ENCODE data around the gene KLHL30. TPM values are rescaled to one million over a fixed set of nuclear protein-coding genes. Genes with fewer than 3 reads are reported as not detected.
A peak's percentile ranks its signal among the peaks of the same experiment; 100 is the strongest.

KLHL30 gene
- total RNA-seq, 8 experiments from 2014 or later = 0.21 to 0.76 (median 0.42) TPM

DNA sequence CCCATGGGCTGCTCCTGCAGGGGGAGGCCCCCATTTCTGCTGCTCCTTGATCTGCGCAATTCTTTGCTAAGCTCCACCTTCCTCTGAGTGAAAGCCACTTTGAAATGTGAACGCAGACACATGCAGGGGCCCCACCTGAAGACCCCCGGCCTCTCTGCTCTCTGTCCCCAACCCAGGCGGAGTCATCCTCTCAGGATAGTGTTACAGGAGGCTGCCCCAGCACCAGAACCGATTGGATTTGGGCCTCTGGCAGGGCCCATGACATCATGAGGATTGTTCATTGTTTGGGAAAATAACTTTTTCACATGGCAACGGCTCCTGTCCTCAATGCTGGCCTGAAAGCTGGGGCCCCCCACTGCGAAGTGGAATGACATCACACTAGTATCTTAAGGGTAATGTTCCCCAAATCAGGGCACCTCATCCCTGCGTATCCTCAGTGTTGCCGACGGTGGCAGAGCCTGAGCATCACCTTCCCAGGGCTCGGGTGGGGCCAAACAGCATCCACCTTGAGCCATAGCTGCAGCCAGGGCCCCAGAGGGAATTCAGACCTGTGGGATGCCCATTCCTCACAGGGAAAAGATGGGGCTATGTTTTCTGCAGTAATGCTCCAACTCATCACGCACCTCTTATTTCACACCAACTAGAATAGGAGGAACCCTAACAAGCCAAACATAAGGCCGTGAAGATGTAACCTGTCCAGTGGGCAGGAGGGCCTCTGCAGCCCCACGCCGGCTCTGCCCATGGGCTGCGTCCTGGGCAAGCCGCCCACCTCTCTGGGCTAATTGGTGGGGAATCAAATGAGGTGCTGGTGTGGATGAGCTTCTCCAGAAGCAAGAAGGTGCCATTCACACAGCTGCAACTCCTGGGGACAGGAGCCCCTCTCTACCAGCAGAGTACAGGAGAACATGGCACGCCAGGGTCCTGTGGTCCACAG is 17.6 kb downstream of the KLHL30 start:
- no peak overlapping the region for H3K4me3 ChIP-seq
- ATAC-seq (replicated peaks in 6 of 8) = no peak
- in situ Hi-C loops (cut with MboI; ENCODE audit: low pct_unique_long_range_greater_than_20kb in 2 of 9, low sequenced_read_pairs in 9 of 9, unreplicated experiment in 9 of 9) = no loop called here
- 33 to 90% (median 75%) methylated on average over 1 to 8 of the region's 18 CpGs; no CpG with 5 or more reads in 3 of the 10 experiments for WGBS, 10 experiments
- H3K27ac ChIP-seq = no peak overlapping the region
- peaks cover 0 to 8% of the 10 kb centered on the region in 2 donors for H3K4me1 ChIP-seq (replicated peaks in 1 of 2)

DNA sequence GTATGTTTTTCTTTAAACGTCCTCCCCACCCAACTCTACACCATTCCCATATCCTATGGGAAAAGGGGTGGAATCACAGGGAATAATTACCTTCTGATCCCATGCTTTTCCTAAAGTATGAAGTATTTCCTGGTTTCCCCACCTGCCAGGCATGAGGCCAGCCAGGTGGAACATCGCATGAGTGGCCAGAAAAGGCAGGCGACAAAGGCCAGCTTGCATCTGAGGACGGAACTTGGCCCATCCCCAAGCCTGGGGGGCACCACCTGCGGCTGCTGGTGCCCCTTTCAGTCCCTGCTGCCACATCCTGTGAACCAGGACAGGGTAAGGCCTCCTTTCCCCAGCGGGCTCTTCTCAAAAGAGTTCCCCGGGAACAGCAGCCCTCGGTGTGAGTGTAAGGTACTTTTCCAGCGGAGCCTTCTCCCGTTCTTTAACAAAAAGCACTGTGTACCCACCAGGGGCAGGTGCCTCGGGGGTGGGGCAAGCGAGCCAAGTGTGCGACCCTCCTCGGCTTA is 19.1 kb downstream of the KLHL30 start:
- no peak for ATAC-seq (replicated peaks in 6 of 8)
- Histone ChIP-seq H3K4me1 (replicated peaks in 1 of 2) (peaks cover 0 to 8% of the 10 kb centered on the region in 2 donors), H3K4me3 (no peak overlapping the region), H3K27ac (no peak overlapping the region)
- in situ Hi-C loops (cut with MboI; ENCODE audit: low pct_unique_long_range_greater_than_20kb in 2 of 9, low sequenced_read_pairs in 9 of 9, unreplicated experiment in 9 of 9) = no loop called here
- 0 to 60% (median 24%) methylated on average over 1 to 2 of the region's 14 CpGs; no CpG with 5 or more reads in 7 of the 10 experiments for WGBS, 10 experiments

- Histone ChIP-seq H3K4me1 (replicated peaks in 1 of 2) (peaks cover 0 to 8% of the 10 kb centered on the region in 2 donors), H3K27ac (no peak overlapping the region), H3K4me3 (no peak overlapping the region)
- in situ Hi-C loops (cut with MboI; ENCODE audit: low pct_unique_long_range_greater_than_20kb in 2 of 9, low sequenced_read_pairs in 9 of 9, unreplicated experiment in 9 of 9) = no loop called here
- ATAC-seq (replicated peaks in 6 of 8) = peak in 2 of 8 experiments; percentile 2
- WGBS, 10 experiments = no CpG with 5 or more reads among the region's 21 CpGs
Observed at GRCh38 chr2:238158018-238158508, 19.6 kb downstream of the KLHL30 start.

GRCh38 chr2:238158509-238159070 is 20.1 kb downstream of the KLHL30 start, which contains the start of gene ERFE:
Gene ERFE, plus strand, starts transcription at chr2:238158970. Its CDS starts 38 bp downstream, at chr2:238159008.
- peak; percentile 55 to 85 (median 68) for ATAC-seq (replicated peaks in 6 of 8)
- Histone ChIP-seq H3K4me3 (peak within 1 kb of the TSS; percentile 2 to 34 (median 16)), H3K27ac (no peak within 1 kb of the TSS), H3K4me1 (replicated peaks in 1 of 2) (peaks cover 0 to 8% of the 10 kb centered on the region in 2 donors)
- WGBS, 10 experiments = no CpG with 5 or more reads among the region's 61 CpGs
- in situ Hi-C loops (cut with MboI; ENCODE audit: low pct_unique_long_range_greater_than_20kb in 2 of 9, low sequenced_read_pairs in 9 of 9, unreplicated experiment in 9 of 9) = no loop called here

- ATAC-seq (replicated peaks in 6 of 8) = peak in 7 of 8 experiments; percentile 15 to 57 (median 40)
- Histone ChIP-seq H3K4me3 (peak overlapping the region; percentile 2 to 34 (median 16)), H3K27ac (no peak overlapping the region), H3K4me1 (replicated peaks in 1 of 2) (peaks cover 0 to 11% of the 10 kb centered on the region in 2 donors)
- WGBS, 10 experiments = 0 to 20% (median 4%) methylated on average over 1 to 16 of the region's 52 CpGs; no CpG with 5 or more reads in 6 of the 10 experiments
- in situ Hi-C loops (cut with MboI; ENCODE audit: low pct_unique_long_range_greater_than_20kb in 2 of 9, low sequenced_read_pairs in 9 of 9, unreplicated experiment in 9 of 9) = no loop called here
Observed at GRCh38 chr2:238159071-238159539, 20.6 kb downstream of the KLHL30 start.

DNA sequence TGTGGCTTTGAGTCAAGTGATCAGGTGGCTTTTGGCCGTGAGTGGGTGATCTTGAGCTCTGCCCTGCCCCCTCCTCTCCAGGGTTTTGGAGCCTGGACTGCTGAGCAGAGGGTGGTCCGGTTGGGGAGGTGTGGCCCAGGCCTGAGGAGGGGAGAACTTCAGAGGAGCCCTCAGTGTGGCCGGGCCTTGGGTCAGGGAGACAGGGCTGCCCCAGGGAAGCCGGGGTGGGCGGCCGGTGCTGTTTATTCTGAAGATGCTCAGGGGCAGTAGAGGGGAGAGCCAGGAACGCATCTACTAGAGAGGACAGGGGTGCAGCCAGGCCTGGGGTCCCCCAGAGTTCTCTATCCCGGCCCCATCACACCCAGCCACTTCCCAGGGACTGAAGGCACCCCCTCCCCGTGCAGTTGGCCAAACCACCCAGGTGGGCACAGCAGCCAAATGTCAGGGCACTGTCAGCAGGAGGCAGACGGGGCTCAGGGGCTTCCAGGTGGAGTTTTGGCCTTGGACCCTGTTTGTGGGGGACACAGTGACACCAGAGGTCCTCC is 21.3 kb downstream of the KLHL30 start:
- no peak for ATAC-seq (replicated peaks in 6 of 8)
- WGBS, 10 experiments = 0 to 60% (median 35%) methylated on average over 1 to 2 of the region's 10 CpGs; no CpG with 5 or more reads in 4 of the 10 experiments

DNA sequence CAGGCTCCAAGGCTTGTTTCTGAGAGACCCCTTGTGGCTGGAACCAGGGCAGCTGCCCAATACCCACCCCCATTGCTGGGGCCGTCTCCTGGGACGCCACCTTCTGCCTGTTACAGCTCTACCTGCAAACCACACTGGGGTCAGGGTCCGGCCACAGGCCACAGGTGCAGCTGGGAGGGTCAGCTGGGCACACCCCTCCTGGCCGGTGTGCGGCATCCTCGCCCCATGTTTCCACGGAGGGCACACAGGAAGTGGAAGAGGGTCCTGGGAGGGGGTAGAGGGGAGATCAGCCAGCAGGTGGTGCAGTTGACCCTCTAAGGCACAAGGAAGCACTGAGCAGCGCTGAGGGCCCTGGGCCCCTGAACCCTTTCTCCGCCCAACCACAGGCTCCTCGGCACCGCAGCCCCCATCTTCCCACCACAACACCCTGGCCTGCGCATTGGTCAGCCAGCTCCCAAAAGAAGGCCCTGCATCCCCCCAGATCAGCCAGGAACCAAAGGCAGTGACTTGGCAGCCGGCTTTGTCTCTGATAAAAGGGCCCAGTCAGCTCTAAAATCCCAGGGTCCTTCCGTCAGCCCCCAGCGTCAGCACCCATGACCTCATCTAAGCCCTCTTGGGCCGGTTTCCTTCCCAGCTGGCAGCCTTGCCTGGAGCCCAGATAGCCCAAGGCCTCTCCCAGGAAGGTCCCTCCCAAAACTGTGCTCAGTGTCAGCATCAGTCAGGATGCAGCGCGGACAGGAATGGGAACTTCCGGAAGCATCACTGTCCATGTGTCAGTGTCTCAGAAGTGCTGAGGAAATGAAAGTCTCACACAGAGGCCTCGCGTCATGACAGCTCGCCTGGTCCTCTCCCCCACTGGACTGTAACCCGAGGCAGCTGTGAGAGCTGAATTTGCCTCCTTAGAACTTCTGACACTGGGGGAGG is 22.0 kb downstream of the KLHL30 start:
- in situ Hi-C loops (cut with MboI; ENCODE audit: low pct_unique_long_range_greater_than_20kb in 2 of 9, low sequenced_read_pairs in 9 of 9, unreplicated experiment in 9 of 9) = no loop called here
- WGBS, 10 experiments = 60 to 88% (median 81%) methylated on average over 1 to 14 of the region's 23 CpGs; no CpG with 5 or more reads in 4 of the 10 experiments
- H3K27ac ChIP-seq = no peak overlapping the region
- H3K4me3 ChIP-seq = no peak overlapping the region
- peak in 2 of 8 experiments; percentile 30 to 34 for ATAC-seq (replicated peaks in 6 of 8)
- H3K4me1 ChIP-seq (replicated peaks in 1 of 2) = peaks cover 0 to 11% of the 10 kb centered on the region in 2 donors

More for the DNA sequence above, 21.3 kb downstream of the KLHL30 start:
- Histone ChIP-seq H3K4me3 (peak overlapping the region in 1 of 5 donors; percentile 34), H3K27ac (no peak overlapping the region), H3K4me1 (replicated peaks in 1 of 2) (peaks cover 0 to 11% of the 10 kb centered on the region in 2 donors)
- in situ Hi-C loops (cut with MboI; ENCODE audit: low pct_unique_long_range_greater_than_20kb in 2 of 9, low sequenced_read_pairs in 9 of 9, unreplicated experiment in 9 of 9) = no loop called here

DNA sequence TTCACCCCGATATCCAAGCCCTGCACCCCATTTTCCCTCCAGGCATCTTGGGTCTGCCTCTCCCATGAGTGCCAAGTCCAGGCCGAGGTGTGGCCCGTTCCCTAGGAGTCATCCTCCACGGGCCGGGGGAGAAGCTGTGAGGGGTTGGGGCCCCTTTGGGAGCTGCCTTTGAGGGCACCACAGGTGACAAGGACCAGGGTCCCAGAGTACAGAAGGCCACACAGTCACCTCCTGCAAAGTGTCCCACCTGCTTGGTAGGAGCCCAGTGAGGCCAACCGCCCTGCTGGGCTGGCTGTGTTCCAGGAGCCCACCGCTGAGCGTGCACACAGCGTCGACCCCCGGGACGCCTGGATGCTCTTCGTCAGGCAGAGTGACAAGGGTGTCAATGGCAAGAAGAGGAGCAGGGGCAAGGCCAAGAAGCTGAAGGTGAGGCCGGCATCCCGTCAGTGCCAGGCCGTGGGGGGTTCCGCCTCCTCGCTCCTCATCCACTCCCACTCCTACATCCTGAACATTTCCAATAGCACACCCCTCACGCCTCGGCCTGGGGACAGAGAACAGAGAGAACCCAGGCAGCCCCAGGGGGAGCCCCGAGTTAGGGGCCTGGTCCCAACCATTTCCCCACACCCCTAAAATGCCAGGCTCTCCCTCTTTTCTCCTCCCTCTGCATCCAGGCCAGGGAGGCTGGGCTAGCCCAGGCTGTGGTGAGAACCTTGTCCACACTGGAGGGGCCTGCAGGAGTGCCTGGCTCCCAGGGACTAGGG is 23.0 kb downstream of the KLHL30 start:
- no peak for ATAC-seq (replicated peaks in 6 of 8)
- WGBS, 10 experiments = 80 to 100% (median 100%) methylated on average over 1 to 3 of the region's 21 CpGs; no CpG with 5 or more reads in 7 of the 10 experiments
- in situ Hi-C loops (cut with MboI; ENCODE audit: low pct_unique_long_range_greater_than_20kb in 2 of 9, low sequenced_read_pairs in 9 of 9, unreplicated experiment in 9 of 9) = no loop called here
- Histone ChIP-seq H3K27ac (no peak overlapping the region), H3K4me3 (no peak overlapping the region), H3K4me1 (replicated peaks in 1 of 2) (peaks cover 0 to 11% of the 10 kb centered on the region in 2 donors)

GRCh38 chr2:238162251-238162845 is 23.9 kb downstream of the KLHL30 start:
- Histone ChIP-seq H3K4me1 (replicated peaks in 1 of 2) (peaks cover 0 to 11% of the 10 kb centered on the region in 2 donors), H3K27ac (no peak overlapping the region), H3K4me3 (no peak overlapping the region)
- no peak for ATAC-seq (replicated peaks in 6 of 8)
- WGBS, 10 experiments = 89 to 90% methylated on average over 2 to 3 of the region's 14 CpGs; no CpG with 5 or more reads in 8 of the 10 experiments
- in situ Hi-C loops (cut with MboI; ENCODE audit: low pct_unique_long_range_greater_than_20kb in 2 of 9, low sequenced_read_pairs in 9 of 9, unreplicated experiment in 9 of 9) = no loop called here

GRCh38 chr2:238162846-238163441 is 24.5 kb downstream of the KLHL30 start:
- H3K4me3 ChIP-seq = no peak overlapping the region
- 35 to 38% (median 37%) methylated on average over 5 to 7 of the region's 15 CpGs; no CpG with 5 or more reads in 7 of the 10 experiments for WGBS, 10 experiments
- H3K27ac ChIP-seq = no peak overlapping the region
- peaks cover 0 to 11% of the 10 kb centered on the region in 2 donors for H3K4me1 ChIP-seq (replicated peaks in 1 of 2)
- in situ Hi-C loops (cut with MboI; ENCODE audit: low pct_unique_long_range_greater_than_20kb in 2 of 9, low sequenced_read_pairs in 9 of 9, unreplicated experiment in 9 of 9) = no loop called here
- no peak for ATAC-seq (replicated peaks in 6 of 8)
